CD4-positive, alpha-beta T cell treated with Interleukin-17A for 4 hours (primary cell): ENCODE measurements around the gene PIMREG.

Source experiments
- DNase-seq: peaks from one replicate; pipeline ENCODE4 v3.0.0-alpha.2; 2020; ENCODE audit warnings: mixed read lengths

The PIMREG gene

DNA sequence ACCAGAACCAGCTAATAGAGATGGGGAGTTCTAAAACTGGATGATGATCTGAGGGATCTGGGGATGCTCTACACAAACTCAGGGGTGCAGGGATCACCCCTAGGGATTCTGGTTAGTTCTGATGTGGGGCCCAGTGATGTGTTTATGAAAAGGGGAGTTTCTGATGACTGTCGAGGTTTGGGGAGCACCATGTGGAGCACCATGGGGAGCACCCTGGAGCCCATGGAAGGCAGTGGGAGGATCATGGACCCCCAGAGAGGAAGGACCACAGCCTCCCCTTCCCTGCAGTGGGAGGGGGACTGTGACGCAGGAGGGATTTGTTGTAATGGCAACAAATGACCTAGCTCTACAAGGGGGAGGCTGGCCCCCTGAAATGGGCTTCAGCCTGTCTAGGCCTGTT lies 18.4 kb downstream of the PIMREG start:
- DNase-seq = no peak

- DNase-seq = no peak
Observed at GRCh38 chr17:6463616-6464445, 19.6 kb downstream of the PIMREG start.

DNA sequence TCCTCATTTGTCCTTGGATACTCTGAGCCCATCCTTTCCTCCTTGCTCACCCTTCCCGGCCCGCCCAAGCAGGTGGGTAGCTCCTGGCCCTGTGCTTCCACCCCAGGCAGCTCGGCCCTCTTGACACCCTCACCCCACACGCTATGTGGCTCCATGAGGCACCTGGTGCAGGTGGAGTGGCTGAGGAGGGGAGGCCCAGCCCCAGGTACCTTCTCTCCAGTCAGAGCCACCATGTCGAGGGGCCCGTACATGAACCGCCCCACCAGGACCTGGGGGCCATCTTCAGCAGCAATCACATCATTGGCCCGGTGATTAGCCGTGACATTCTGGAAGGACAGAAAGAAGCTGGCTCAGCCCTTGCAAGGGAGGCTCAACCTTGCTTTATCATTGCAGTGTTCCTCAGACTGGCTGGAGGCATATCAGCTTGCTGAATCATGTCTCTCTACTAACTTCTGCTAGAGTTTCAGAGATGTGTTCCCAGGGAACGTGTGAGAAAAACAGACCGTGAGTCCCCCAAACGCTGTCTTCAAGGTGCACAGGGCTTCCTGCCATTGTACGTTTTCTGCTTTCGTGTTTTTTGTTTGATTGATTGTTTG lies 20.3 kb downstream of the PIMREG start:
- DNase-seq = no peak

GRCh38 chr17:6465206-6466003 lies 21.1 kb downstream of the PIMREG start:
- no peak for DNase-seq

DNA sequence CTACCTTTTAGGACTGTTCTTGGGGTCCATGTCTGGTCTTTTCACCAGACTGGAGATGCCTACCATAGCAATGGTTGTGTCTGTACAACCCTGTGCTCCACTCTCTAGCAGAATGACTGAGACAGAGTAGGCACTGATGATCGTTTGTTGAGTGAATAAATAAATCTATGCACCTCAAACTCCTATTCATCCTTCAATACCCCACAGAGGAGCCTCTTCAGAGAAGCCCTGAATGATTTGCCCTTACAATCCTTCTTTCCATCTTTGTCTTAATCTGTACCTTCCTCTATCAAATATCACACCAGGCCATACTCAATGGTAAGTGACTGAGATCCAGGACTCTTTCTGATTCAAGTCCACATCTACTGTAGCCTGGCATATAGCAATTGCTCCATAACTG lies 23.3 kb downstream of the PIMREG start:
- no peak for DNase-seq

DNA sequence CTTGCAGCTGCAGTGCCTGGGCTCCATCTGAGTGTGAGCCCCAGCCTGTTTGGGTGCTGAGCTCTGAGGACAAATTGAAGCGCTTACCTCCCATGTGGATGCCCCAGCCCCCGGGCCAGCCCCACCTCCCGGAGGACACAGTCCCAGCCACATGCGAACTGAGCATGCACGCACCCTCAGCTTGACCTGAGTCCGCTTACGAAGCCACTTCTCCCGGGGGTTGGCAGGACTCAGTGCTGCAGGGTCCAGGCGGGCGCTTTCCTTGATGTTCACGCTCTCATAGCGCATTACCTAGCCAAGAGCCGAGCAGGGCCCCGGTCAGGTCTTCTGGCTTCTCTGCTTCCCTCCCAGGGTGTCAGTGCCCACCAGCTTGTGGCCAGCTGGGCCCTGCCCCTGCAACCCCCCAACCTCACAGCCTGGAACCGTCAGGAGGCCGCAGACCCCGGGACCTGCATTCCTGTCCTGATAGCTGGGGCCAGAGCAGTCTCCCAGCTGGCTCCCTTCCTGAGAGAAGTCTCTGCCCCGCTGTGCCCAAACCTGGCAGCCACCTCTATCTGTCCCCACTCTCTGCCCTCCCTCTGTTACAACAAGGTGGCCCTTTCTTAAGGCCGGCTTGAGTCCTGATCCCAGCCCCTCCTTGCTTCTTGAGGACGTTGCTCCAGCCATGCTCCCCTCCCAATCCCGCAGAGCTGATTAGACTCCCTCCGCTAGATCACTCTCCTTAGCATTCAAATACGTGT lies 24.0 kb downstream of the PIMREG start:
- no peak for DNase-seq

DNA sequence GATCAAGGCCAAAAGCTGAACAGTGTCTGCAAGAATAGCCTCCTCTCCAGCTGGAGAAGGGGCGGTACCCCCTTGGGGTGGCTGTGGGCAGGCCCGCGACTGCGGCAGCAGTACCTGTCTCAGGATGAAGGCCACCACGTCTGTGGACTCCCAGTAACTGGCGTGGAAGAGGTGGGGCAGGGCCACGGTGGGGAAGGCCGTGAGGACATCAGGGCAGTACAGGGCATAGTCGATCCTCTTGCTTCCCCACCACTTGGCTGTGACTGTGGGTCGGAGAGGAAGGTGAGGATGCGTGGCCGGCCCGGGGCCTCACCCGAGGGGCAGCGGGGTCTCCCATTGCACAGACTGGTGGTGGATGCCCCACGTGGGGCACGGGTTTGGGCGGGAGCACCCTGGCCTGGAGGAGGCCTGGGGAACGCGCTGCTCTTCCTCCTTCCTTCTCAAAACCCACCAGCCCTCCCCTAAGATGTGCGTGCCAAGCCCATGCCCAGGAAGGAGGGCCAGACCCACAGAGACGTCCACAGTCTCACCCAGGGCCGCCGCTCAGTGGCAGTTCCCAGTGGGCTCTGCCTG lies 26.0 kb downstream of the PIMREG start:
- DNase-seq = no peak

- no peak for DNase-seq
Observed at GRCh38 chr17:6470751-6471521, 26.7 kb downstream of the PIMREG start.

DNA sequence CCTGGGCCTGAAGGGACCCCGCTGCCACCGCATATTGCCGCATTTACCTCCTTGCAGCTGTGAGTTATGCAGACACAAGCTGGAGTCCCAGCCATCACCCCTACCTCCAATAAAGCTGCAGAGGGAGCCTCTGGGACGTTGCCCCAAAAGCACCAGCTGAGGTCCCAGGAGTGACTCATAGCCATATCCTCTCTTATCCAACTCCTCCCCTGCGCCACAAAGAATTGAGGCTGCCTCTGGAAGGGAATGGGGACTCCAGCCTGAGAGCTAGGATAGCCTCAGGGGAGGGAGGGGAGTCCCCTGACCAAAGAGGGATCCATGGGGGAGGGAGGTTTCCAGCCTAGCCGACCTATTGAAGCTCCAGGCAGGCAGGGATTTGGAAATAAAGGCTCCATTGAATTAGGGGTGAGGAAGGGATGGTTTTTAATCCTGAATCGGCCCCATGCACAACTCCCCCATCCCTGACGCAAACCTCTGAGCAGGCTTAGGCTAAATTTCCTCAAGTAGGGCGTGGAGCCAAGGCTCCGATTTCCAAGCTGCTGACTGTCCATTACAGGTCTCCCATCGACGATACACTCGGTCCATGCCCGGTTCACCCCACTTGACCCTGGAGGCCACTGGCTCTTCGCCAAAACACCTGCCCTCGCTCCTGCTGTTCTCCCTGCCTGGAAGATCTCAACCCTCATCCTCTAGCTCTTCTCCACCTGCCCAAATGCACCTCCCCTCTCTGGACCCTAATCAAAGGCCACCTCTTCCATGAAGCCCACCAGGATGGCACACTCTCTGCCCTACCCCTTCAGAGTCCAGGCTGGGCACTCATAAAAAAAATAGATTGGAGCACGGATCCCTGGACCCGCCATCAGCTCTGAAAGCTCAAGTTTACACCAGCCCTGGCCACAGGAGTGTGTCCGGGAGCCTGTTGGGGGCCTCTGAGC lies 27.5 kb downstream of the PIMREG start:
- no peak for DNase-seq

- DNase-seq = no peak
Observed at GRCh38 chr17:6472517-6472916, 28.3 kb downstream of the PIMREG start.

GRCh38 chr17:6473128-6473767 lies 29.0 kb downstream of the PIMREG start:
- peak; percentile 77 for DNase-seq

DNA sequence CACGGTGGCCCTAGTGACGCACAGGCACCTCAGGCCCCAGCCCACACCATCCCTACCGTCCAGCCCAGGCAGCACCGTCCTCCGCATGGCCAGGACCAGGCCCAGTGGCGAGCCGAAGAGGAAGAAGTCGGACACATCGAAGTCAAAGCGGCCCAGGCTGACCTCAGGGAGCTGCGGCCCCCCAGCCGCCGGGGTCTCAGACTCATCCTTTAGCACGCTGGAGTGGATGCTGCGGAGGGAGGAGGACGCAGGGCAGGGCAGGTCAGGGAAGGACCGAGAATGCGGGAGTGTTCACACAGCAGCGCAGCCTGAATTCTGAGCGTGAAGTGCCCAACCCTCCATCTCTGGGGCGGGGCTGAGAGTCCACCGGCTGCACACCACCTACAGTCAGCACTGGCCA lies 30.1 kb downstream of the PIMREG start:
- no peak for DNase-seq

- DNase-seq = no peak
Observed at GRCh38 chr17:6474906-6475305, 30.7 kb downstream of the PIMREG start.

- no peak for DNase-seq
Observed at GRCh38 chr17:6475411-6475810, 31.2 kb downstream of the PIMREG start.

DNA sequence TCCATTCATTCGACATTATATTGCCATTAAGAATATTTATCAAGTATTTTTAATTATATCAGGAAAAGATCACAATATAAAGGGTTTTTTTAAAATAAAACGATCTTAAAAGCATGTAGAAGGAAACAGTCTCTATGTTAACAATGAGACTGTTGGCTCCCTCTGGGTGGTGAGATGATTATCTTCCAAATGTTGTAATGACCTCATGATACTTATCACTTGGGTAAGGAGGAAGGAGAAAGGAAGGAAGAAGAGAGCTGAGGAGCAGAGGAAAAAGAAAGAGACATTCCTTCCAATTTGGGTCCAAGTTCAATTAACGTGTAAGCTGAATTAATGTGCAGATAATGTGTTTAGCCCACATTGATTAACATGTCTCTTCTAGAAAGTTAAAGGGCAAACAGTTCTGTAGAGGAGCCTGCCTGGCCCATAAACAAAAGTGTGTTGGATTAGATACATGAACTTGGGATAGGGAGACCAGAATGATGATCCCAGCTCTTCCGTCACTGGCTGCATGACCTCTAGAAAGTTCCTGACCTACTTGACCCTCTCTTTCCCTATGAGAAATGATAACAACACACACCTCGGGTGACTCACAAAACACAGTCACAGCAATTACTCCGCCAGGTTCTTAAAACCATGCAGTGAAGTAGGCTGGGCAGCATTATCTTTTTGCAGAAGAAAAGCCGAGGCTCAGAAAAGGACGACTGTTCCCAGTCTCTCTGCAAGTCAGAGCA lies 32.0 kb downstream of the PIMREG start:
- DNase-seq = no peak

DNA sequence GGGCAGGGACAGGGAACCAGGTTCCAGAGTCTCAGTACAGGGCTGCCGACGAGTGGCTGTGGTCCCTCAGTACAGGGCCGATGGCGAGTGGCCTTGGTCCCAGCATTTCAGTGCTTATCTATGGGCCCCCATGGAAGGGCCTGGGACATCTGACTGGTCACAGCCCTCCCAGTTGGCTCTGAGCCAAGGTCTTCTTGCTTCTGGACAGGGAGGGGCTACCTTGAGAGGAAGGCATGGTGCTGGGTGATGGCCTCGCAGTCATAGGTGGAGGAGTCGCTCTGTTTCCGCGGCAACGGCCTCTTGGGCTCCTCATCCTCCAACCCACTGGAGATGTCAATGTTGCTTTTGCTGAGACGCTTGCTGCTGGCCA lies 32.5 kb downstream of the PIMREG start:
- no peak for DNase-seq

GRCh38 chr17:6477831-6478383 lies 33.7 kb downstream of the PIMREG start:
- DNase-seq = no peak

- no peak for DNase-seq
Observed at GRCh38 chr17:6478486-6478885, 34.2 kb downstream of the PIMREG start.

DNA sequence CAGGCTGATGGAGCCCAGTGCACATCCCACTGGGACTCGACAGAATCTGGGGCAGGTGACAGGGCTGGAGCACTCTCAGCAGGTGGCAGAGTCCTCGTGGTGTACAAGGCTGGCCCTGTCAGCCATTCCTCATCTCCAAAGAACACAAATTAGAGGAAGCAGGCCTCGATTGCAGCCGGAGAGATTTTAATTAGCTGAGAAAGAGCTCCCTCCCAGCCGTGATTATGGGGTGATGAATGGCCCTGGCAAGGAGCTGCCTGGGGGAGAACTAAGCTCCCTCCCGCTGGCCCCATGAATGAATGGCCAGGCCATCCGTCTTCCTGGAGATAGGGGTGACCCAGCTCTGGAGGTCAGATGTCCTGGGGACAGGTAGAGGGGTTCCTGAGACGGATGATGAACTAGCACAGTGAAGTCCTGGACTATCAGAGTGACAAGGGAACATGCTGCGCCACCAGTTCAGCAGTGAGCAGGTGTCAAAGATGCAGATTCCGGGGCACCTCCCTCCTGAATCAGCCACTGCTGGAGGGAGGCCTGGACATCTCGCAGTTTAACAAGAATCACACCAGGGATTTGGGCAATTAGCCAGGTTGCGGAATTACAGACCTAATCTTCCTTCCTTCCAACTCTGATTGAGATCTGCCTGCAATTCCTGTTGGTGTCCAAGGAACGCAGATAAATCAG lies 35.5 kb downstream of the PIMREG start:
- DNase-seq = no peak
